ENCODE measurements around the gene CYB5R4. TPM values are rescaled to one million over a fixed set of nuclear protein-coding genes. Genes with fewer than 3 reads are reported as not detected.

The CYB5R4 gene
- total RNA-seq, 1 experiment from 2014 or later = 24.0 TPM

- Histone ChIP-seq H3K36me3 (ENCODE audit: control insufficient read depth in 1 of 2, insufficient read depth in 2 of 2, low read length in 2 of 2) (no peaks in the 10 kb centered on the region), H3K4me3 (replicated peaks in 1 of 2; ENCODE audit: low read depth in 1 of 2, low read length in 2 of 2) (no peak overlapping the region), H3K9me3 (ENCODE audit: control insufficient read depth in 1 of 2, insufficient read depth in 1 of 2, low read depth in 1 of 2, low read length in 2 of 2) (no peaks in the 10 kb centered on the region), H3K4me2 (ENCODE audit: low read length) (no peak overlapping the region), H3K9ac (ENCODE audit: low read length) (no peak overlapping the region), H4K20me1 (ENCODE audit: insufficient read depth) (no peaks in the 10 kb centered on the region), H3K79me2 (ENCODE audit: insufficient read depth, low read length) (peaks cover 6% of the 10 kb centered on the region), H3K27ac (ENCODE audit: low read depth, low read length) (no peak overlapping the region), H3K4me1 (ENCODE audit: control insufficient read depth in 1 of 2, insufficient read depth in 2 of 2, low read length in 2 of 2) (no peaks in the 10 kb centered on the region; a peak in 1 of 4 replicates), H3K27me3 (ENCODE audit: insufficient read depth, low read length) (no peaks in the 10 kb centered on the region), H2AFZ (ENCODE audit: low read depth, low read length, poor library complexity, severe bottlenecking) (no peak overlapping the region), H3K9me2 (ENCODE audit: insufficient read depth) (no peaks in the 10 kb centered on the region)
- CTCF ChIA-PET = no interaction called here
- BruUV-seq (replicated peaks) = no TSS peak
- intact Hi-C loops (cut with micrococcal nuclease) = no loop called here
- RAD21 ChIA-PET (ENCODE audit: low non-redundant PET in 1 of 2, low total read pairs in 2 of 2, uncharacterized antibody in 2 of 2, unreplicated experiment in 2 of 2) = no interaction called here
- DNase-seq (ENCODE audit: low read depth, low spot score) (no peak), ATAC-seq (no peak)
- TF ChIP-seq ZBTB33 (IDR thresholded peaks at IDR 0.05; ENCODE audit: extremely low read depth, insufficient replicate concordance, low read length) = no peak
- no peak for TF ChIP-seq YY1 (IDR thresholded peaks at IDR 0.05; ENCODE audit: extremely low read depth, insufficient replicate concordance, low read depth, low read length)
- no peak for TF ChIP-seq SP1 (IDR thresholded peaks at IDR 0.05; ENCODE audit: low read depth)
- POLR2A ChIA-PET = no interaction called here
These were observed 51.8 kb downstream of the CYB5R4 start for GRCh38 chr6:83911278-83911677.

- ChIA-PET CTCF (no interaction called here), RAD21 (ENCODE audit: low non-redundant PET in 1 of 2, low total read pairs in 2 of 2, uncharacterized antibody in 2 of 2, unreplicated experiment in 2 of 2) (no interaction called here), POLR2A (no interaction called here)
- no peak for DNase-seq (ENCODE audit: low read depth, low spot score)
- no TSS peak for BruUV-seq (replicated peaks)
- no peaks in the 10 kb centered on the region for H3K9me3 ChIP-seq (ENCODE audit: control insufficient read depth in 1 of 2, insufficient read depth in 1 of 2, low read depth in 1 of 2, low read length in 2 of 2)
- no peaks in the 10 kb centered on the region for H4K20me1 ChIP-seq (ENCODE audit: insufficient read depth)
- H3K79me2 ChIP-seq (ENCODE audit: insufficient read depth, low read length) = no peaks in the 10 kb centered on the region
- no peak overlapping the region for H3K27ac ChIP-seq (ENCODE audit: low read depth, low read length)
- no peak overlapping the region for H3K4me3 ChIP-seq (replicated peaks in 1 of 2; ENCODE audit: low read depth in 1 of 2, low read length in 2 of 2)
- intact Hi-C loops (cut with micrococcal nuclease) = no loop called here
- no peak overlapping the region for H3K4me2 ChIP-seq (ENCODE audit: low read length)
- no peaks in the 10 kb centered on the region for H3K27me3 ChIP-seq (ENCODE audit: insufficient read depth, low read length)
- H3K9ac ChIP-seq (ENCODE audit: low read length) = no peak overlapping the region
- no peaks in the 10 kb centered on the region for H3K4me1 ChIP-seq (ENCODE audit: control insufficient read depth in 1 of 2, insufficient read depth in 2 of 2, low read length in 2 of 2)
- no peaks in the 10 kb centered on the region for H3K9me2 ChIP-seq (ENCODE audit: insufficient read depth)
- H3K36me3 ChIP-seq (ENCODE audit: control insufficient read depth in 1 of 2, insufficient read depth in 2 of 2, low read length in 2 of 2) = no peaks in the 10 kb centered on the region
- no peak overlapping the region for H2AFZ ChIP-seq (ENCODE audit: low read depth, low read length, poor library complexity, severe bottlenecking)
- ATAC-seq = no peak
- no peak for TF ChIP-seq EZH2 (IDR thresholded peaks at IDR 0.05)
- TF ChIP-seq ATF3 (IDR thresholded peaks at IDR 0.05) = no peak
- no peak for TF ChIP-seq CTCF (IDR thresholded peaks at IDR 0.05 in 2 of 3, conservative IDR thresholded peaks at IDR 0.05 in 1 of 3; ENCODE audit: borderline replicate concordance in 1 of 3, insufficient read depth in 1 of 3, low read depth in 2 of 3, low read length in 2 of 3)
- no peak for TF ChIP-seq YY1 (IDR thresholded peaks at IDR 0.05; ENCODE audit: extremely low read depth, insufficient replicate concordance, low read depth, low read length)
- TF ChIP-seq ZBTB33 (IDR thresholded peaks at IDR 0.05; ENCODE audit: extremely low read depth, insufficient replicate concordance, low read length) = no peak
- TF ChIP-seq JUND (IDR thresholded peaks at IDR 0.05) = no peak
- TF ChIP-seq CEBPB (IDR thresholded peaks at IDR 0.05; ENCODE audit: low read depth) = no peak
- TF ChIP-seq ELF1 (IDR thresholded peaks at IDR 0.05; ENCODE audit: borderline replicate concordance, low read depth) = no peak
- no peak for TF ChIP-seq POLR2A (IDR thresholded peaks at IDR 0.05; ENCODE audit: borderline replicate concordance, extremely low read depth, insufficient read depth, insufficient read length)
- TF ChIP-seq ZNF274 (IDR thresholded peaks at IDR 0.05; ENCODE audit: low read depth, low read length) = no peak
- no peak for TF ChIP-seq ZFX (IDR thresholded peaks at IDR 0.05)
- no peak for TF ChIP-seq MAX (IDR thresholded peaks at IDR 0.05)
- TF ChIP-seq EGR1 (IDR thresholded peaks at IDR 0.05; ENCODE audit: low read depth) = no peak
- no peak for TF ChIP-seq POLR2AphosphoS5 (IDR thresholded peaks at IDR 0.05; ENCODE audit: low read depth, low read length)
These were observed 55.5 kb downstream of the CYB5R4 start for GRCh38 chr6:83914953-83915352.

All from HCT116 (cell line).